Heart right ventricle (tissue), 16 donors: ENCODE measurements around the gene MUC2. TPM values are rescaled to one million over a fixed set of nuclear protein-coding genes. Genes with fewer than 3 reads are reported as not detected.
A peak's percentile ranks its signal among the peaks of the same experiment; 100 is the strongest.

Experiments used
- ATAC-seq, 8 donors: fragments of 200-7000 bp; cut with Tn5 transposase; one replicate each; pipeline ENCODE4 v1.9.1; 2020; ENCODE audit warnings: mild to moderate bottlenecking in 8 of 8, moderate library complexity in 8 of 8, moderate number of reproducible peaks in 1 of 8
- DNase-seq, 2 donors: peaks; one replicate each; pipeline ENCODE4 v3.0.0-alpha.2; 2020
- H3K27ac ChIP-seq, 10 donors: fragments of 200-600 bp; sonication (generic) in 2 of 10; one replicate each; pipeline versions ENCODE4 v1.5.0 to v1.8.0; 2020 to 2022; ENCODE audit warnings: mild to moderate bottlenecking in 3 of 10
- H3K27me3 ChIP-seq, 7 donors: fragments of 200-600 bp; one replicate each; pipeline ENCODE4 v1.8.0; 2021 to 2022; ENCODE audit warnings: mild to moderate bottlenecking in 2 of 7
- H3K36me3 ChIP-seq, 9 donors: fragments of 200-600 bp; sonication (generic) in 1 of 9; one replicate each; pipeline versions ENCODE4 v1.5.0 to v1.8.0; 2020 to 2022; ENCODE audit warnings: mild to moderate bottlenecking in 2 of 9
- H3K4me1 ChIP-seq, 9 donors: fragments of 200-600 bp; sonication (generic) in 1 of 9; one replicate each; pipeline versions ENCODE4 v1.5.0 to v1.8.0; 2020 to 2022; ENCODE audit warnings: mild to moderate bottlenecking in 4 of 9
- H3K4me3 ChIP-seq, 10 donors: fragments of 200-600 bp; sonication (generic) in 2 of 10; one replicate each; pipeline versions ENCODE4 v1.5.0 to v1.8.0; 2020 to 2022; ENCODE audit warnings: mild to moderate bottlenecking in 7 of 10, moderate library complexity in 2 of 10
- H3K9me3 ChIP-seq, 11 donors: fragments of 200-600 bp in 10 of 11; sonication (generic) in 2 of 11; one replicate each; pipeline versions ENCODE4 v1.5.0 to v1.8.0; 2013 to 2022; ENCODE audit warnings: mild to moderate bottlenecking in 2 of 11, control low read depth in 1 of 11, moderate library complexity in 1 of 11
- WGBS, 2 donors: extraction: QIAGEN DNeasy Blood & Tissue Kit; methylation state at CpG; one replicate each; pipeline ENCODE4 v1.1.7; 2013; ENCODE audit warnings: inconsistent platforms in 1 of 2; 5-methylcytosine and 5-hydroxymethylcytosine counted together
- intact Hi-C, 10 donors: fragments of 100-400 bp; cut with DNase I; formaldehyde crosslinking; loops; one replicate each; pipeline versions ENCODE4 v1.11.1 to v1.14.2; 2022
- polyA plus RNA-seq, 2 donors: library from polyadenylated mRNA; stranded (reverse); fragments of 200-250 nt; gene quantifications; one replicate each; pipeline ENCODE4 v1.2.3, GENCODE V29; 2013
- total RNA-seq, 10 donors: library from RNA; stranded (reverse); fragmentation: NEBNext Ultra II Directional in 3 of 10; extraction: Animal tissue kit (Norgen Biotek cat#: 25700) in 3 of 10; gene quantifications; one replicate each; pipeline versions ENCODE4 v1.2.1 to v1.2.4, GENCODE V29; 2021 to 2023
- TF ChIP-seq, protein P1 (sequence below), 9 donors: fragments of 200-600 bp; sonication (generic) in 2 of 9; IDR thresholded peaks; one replicate each; pipeline versions ENCODE4 v1.5.0 to v1.8.0; 2021 to 2022; ENCODE audit warnings: antibody characterized with exemption in 9 of 9, mild to moderate bottlenecking in 5 of 9, moderate library complexity in 1 of 9
- donor health status: Arrhythmogenic right ventricular cardiomyopathy.
- donor health status: ischemic (EF 13 %, LVEDD 7.1; RV severe dilation, severe dysfunction).
- donor health status: healthy with polysubstance abuse.
- donor health status: DM: no; HTN: yes; CAD: no.
- donor health status: DM: no; HTN: no; CAD: no.
- donor health status: ischemic (EF 25% LVEDD 6.9; RV normal size, moderate dysfunction).
- donor health status: ischemic (EF 25% LVEDD 5.7; RV mildly dilated, moderate dysfunction).
- donor health status: healthy.
- donor health status: DM: yes; HTN: yes; CAD: no.
- donor health status: Ischemic cardiomyopathy.
- donor health status: ischemic (EF 35%, LVEDD 5.7; RV mildly dilated, moderate dysfunction).
- donor health status: nonischemic (EF 11% LVEDD 7.7; RV severe dilation, severe dysfunction).
- donor health status: DM: yes; HTN: yes; CAD: no.
- donor health status: PGD.
- donor health status: ischemic (EF 29% LVEDD 5.4; RV normal size, mild dysfunction).
- donor health status: nonischemic (EF 23%, LVEDD 6.1; RV moderate dilation, normal function).

Gene MUC2
- total and polyA plus RNA-seq, 12 donors: 0.03 TPM; not detected in 11

DNA sequence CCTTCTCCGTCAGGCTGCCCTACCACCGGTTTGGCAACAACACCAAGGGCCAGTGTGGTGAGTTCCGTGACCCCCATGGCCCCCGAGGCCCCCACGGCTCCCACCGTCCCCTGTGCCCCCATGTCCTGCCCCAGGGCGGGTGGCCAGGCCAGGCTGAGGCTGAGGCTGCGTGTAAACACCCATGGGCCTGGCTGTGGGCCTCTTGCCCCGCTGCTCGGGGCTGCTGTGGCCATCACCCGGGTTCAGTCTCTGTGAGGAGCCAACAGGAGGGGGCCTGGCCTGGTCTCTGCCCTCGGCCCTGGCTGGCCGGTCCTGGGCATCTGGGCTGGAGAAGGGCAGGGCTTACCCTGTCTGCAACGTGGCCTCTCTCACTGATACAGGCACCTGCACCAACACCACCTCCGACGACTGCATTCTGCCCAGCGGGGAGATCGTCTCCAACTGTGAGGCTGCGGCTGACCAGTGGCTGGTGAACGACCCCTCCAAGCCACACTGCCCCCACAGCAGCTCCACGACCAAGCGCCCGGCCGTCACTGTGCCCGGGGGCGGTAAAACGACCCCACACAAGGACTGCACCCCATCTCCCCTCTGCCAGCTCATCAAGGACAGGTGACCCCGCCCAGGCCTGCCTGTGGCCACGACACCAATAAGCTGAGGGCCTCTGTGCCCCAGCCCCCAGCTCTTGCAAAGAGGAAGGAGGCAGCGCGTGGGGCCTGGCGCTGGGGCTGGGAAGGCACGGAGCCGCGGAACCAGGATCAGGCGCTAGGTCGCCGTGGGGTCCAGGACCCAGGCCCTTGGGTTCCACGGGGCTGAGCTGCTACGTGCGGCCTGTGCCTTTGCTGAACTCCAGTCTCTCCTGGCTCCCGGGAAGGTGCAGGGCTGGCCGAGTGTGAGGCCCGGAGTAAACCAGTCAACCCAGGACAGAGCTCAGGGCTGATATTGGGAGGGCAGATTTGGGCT lies 29.0 kb downstream of the MUC2 start:
- Histone ChIP-seq H3K9me3 (no peaks in the 10 kb centered on the region), H3K27me3 (peaks cover 0 to 15% (median 0%) of the 10 kb centered on the region in 7 donors), H3K27ac (no peak overlapping the region), H3K4me1 (no peaks in the 10 kb centered on the region), H3K36me3 (no peaks in the 10 kb centered on the region), H3K4me3 (no peak overlapping the region)
- 78 to 85% methylated on average over 44 of the region's 44 CpGs for WGBS, 2 donors
- TF ChIP-seq, protein P1, sequence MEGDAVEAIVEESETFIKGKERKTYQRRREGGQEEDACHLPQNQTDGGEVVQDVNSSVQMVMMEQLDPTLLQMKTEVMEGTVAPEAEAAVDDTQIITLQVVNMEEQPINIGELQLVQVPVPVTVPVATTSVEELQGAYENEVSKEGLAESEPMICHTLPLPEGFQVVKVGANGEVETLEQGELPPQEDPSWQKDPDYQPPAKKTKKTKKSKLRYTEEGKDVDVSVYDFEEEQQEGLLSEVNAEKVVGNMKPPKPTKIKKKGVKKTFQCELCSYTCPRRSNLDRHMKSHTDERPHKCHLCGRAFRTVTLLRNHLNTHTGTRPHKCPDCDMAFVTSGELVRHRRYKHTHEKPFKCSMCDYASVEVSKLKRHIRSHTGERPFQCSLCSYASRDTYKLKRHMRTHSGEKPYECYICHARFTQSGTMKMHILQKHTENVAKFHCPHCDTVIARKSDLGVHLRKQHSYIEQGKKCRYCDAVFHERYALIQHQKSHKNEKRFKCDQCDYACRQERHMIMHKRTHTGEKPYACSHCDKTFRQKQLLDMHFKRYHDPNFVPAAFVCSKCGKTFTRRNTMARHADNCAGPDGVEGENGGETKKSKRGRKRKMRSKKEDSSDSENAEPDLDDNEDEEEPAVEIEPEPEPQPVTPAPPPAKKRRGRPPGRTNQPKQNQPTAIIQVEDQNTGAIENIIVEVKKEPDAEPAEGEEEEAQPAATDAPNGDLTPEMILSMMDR (IDR thresholded peaks at IDR 0.05): no peak
- peak in 1 of 2 donors; percentile 7 for DNase-seq
- intact Hi-C loops: no loop called here
- ATAC-seq: no peak

DNA sequence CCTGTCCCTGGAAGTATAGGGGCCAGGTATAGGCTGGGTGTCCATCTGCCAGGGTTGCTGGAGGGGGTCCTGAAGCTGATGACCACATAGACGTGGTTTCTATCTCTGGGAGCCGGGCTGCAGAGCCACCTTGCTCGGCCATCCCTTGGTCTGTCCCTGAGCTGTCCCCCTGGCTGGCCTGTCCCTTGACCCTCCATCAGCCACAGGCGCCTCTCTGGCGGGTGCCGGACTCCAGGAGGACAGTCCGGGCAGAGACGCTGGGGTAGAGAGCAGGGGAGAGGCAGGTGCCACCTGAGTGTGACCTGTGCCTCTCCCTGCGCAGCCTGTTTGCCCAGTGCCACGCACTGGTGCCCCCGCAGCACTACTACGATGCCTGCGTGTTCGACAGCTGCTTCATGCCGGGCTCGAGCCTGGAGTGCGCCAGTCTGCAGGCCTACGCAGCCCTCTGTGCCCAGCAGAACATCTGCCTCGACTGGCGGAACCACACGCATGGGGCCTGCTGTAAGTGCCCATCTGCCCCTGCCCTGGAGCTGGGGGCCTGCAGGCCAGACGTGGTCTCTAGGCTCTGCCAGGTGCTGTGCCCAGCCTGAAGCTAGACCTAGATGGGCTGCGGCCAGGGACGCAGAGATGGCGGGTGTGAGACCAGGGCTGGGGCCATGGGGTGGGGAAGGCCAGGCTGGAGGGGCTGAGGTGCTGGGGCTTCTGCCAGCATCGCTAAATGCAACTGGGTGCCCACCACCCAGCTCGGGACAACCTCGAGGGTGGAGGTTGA lies 29.9 kb downstream of the MUC2 start:
- H3K9me3 ChIP-seq: no peaks in the 10 kb centered on the region
- WGBS, 2 donors: 84% methylated on average over 28 of the region's 28 CpGs
- intact Hi-C loops: no loop called here
- ATAC-seq (no peak), DNase-seq (no peak)
- peaks cover 0 to 17% (median 0%) of the 10 kb centered on the region in 7 donors for H3K27me3 ChIP-seq
- no peak overlapping the region for H3K4me3 ChIP-seq
- H3K4me1 ChIP-seq: no peaks in the 10 kb centered on the region
- no peaks in the 10 kb centered on the region for H3K36me3 ChIP-seq
- TF ChIP-seq, protein P1 (IDR thresholded peaks at IDR 0.05): no peak
- H3K27ac ChIP-seq: no peak overlapping the region

DNA sequence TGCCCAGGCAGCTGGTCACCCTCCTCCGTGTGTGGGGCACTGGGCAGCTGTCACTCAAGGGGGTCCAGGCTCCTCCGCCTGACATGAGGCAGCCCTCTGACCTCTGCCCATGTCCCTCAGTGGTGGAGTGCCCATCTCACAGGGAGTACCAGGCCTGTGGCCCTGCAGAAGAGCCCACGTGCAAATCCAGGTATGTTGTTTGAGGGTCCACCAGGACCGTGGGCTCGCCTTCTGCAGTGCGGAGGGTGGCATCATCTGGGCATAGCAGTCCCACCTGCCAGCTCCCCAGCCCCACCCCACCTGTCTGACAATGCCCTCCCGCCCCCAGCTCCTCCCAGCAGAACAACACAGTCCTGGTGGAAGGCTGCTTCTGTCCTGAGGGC lies 30.5 kb downstream of the MUC2 start:
- Histone ChIP-seq H3K9me3 (no peaks in the 10 kb centered on the region), H3K27ac (no peak overlapping the region), H3K36me3 (no peaks in the 10 kb centered on the region), H3K4me3 (no peak overlapping the region), H3K27me3 (peaks cover 0 to 19% (median 0%) of the 10 kb centered on the region in 7 donors), H3K4me1 (no peaks in the 10 kb centered on the region)
- TF ChIP-seq, protein P1 (IDR thresholded peaks at IDR 0.05): no peak
- WGBS, 2 donors: 84 to 88% methylated on average over 7 of the region's 7 CpGs
- DNase-seq (no peak), ATAC-seq (no peak)
- intact Hi-C loops: no loop called here

DNA sequence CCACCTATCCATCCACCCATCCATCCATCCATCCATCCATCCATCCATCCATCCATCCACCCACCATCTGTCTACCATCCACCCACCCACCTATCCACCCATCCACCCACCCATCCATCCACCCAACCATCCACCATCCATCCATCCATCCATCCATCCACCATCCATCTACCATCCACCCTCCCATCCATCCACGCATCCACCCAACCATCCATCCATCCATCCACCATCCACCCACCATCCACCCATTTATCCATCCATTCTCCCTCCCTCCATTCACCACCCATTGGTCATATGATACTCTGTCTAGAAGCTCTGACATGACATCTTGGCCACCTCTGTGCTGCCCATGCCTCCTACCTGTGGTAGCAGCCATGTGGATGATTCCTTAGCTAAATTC lies 31.7 kb downstream of the MUC2 start:
- DNase-seq (no peak), ATAC-seq (no peak)
- H3K4me3 ChIP-seq: no peak overlapping the region
- 96 to 100% methylated on average over 1 of the region's 1 CpG for WGBS, 2 donors
- H3K27ac ChIP-seq: no peak overlapping the region
- no peaks in the 10 kb centered on the region for H3K4me1 ChIP-seq
- intact Hi-C loops: no loop called here
- TF ChIP-seq, protein P1 (IDR thresholded peaks at IDR 0.05): no peak
- no peaks in the 10 kb centered on the region for H3K36me3 ChIP-seq
- H3K9me3 ChIP-seq: no peaks in the 10 kb centered on the region
- peaks cover 0 to 23% (median 0%) of the 10 kb centered on the region in 7 donors for H3K27me3 ChIP-seq
